ENCODE data around the gene SLC44A5.
"Not testable (repeated sequence)": the region's sequence is repeated elsewhere in the genome, so short reads cannot be mapped to it uniquely, and the experiment has no call there.

SLC44A5 gene

DNA sequence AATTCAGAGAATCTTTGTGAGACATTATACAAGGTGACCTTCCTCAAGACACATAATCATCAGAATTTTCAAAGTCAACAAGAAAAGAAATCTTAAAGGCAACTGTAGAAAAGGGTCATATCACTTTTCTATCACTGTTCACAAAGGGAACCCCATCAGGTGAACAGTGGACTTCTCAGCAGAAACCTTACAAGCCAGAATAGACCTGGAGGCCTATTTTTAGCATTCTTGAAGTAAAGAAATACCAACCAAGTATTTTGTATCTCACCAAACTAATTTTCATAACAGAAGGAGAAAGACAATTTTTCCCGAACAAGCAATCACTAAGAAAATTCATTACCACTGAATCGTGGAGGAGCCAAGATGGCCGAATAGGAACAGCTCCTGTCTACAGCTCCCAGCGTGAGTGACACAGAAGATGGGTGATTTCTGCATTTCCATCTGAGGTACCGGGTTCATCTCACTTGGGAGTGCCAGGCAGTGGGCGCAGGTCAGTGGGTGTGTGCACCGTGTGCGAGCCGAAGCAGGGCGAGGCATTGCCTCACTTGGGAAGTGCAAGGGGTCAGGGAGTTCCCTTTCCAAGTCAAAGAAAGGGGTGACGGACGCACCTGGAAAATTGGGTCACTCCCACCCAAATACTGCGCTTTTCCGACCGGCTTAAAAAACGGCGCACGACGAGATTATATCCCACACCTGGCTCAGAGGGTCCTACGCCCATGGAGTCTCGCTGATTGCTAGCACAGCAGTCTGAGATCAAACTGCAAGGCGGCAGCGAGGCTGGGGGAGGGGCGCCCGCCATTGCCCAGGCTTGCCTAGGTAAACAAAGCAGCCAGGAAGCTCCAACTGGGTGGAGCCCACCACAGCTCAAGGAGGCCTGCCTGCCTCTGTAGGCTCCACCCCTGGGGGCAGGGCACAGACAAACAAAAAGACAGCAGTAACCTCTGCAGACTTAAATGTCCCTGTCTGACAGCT lies 235.2 kb downstream of the SLC44A5 start:
- H3K9me3 ChIP-seq (ENCODE audit: control insufficient read depth, insufficient read depth, low read length); H3K27ac ChIP-seq (ENCODE audit: low read length); H3K36me3 ChIP-seq (ENCODE audit: control insufficient read depth, insufficient read depth, low read length); DNase-seq (ENCODE audit: low read depth, low spot score); H3K4me1 ChIP-seq (ENCODE audit: control insufficient read depth, insufficient read depth, low read length); H3K27me3 ChIP-seq (ENCODE audit: control insufficient read depth, insufficient read depth, low read length); H3K4me3 ChIP-seq (ENCODE audit: low read length): not testable (repeated sequence)
- WGBS (ENCODE audit: insufficient coverage, insufficient read length): no CpG with 5 or more reads among the region's 25 CpGs

DNA sequence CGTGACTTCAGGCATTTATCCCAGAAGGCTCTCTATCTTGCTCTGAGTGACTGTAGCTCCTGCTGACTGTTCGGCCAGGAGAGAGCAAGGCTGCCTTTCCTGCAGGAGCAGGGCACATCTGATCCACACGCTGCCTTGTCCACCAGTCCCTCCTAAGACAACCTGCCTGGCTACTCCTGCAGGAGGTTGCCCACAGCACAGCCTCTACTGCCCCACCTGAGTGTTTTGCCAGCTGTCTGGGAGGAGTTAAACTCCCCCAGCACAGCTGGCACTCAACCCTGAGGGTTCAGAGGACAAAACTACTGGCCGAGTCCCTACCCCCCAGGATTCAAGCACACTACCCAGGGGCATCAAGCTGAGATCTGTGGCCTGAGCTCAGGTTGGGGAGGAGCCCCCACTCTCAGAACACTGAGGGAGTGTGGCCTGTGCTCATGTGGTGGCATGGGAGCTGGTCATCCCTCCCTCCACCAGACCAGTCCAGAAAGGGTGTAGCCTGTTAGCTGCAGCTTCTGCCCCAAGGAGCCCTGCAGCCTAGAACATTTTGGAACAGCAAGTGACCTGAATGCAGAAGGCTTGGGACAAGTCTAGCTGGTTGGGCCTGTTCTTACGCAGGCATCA lies 237.3 kb downstream of the SLC44A5 start:
- DNase-seq (ENCODE audit: low read depth, low spot score): no peak
- no CpG with 5 or more reads among the region's 5 CpGs for WGBS (ENCODE audit: insufficient coverage, insufficient read length)

DNA sequence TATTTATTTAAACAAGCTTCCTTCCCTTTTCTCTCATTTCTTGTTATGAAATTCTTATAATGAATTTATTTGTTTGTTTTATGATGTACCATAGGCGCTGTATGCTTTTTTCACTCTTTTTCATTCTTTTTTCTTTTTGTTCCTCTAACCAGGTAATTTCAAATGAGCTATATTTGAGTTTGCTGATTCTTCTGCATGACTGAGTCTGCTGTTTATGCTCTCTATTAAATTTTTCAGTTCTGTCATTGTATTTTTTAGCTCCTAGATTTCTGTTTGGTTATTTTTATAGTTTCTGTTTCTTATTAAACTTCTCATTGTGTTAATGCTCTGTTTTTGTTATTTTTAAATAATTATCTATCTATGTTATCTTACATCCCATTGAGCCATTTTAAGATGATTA lies 244.3 kb downstream of the SLC44A5 start:
- Histone ChIP-seq H3K4me1 (ENCODE audit: control insufficient read depth, insufficient read depth, low read length) (no peaks in the 10 kb centered on the region), H3K27ac (ENCODE audit: low read length) (no peak overlapping the region), H3K27me3 (ENCODE audit: control insufficient read depth, insufficient read depth, low read length) (no peaks in the 10 kb centered on the region), H3K36me3 (ENCODE audit: control insufficient read depth, insufficient read depth, low read length) (no peaks in the 10 kb centered on the region), H3K9me3 (ENCODE audit: control insufficient read depth, insufficient read depth, low read length) (no peaks in the 10 kb centered on the region), H3K4me3 (ENCODE audit: low read length) (no peak overlapping the region)
- WGBS (ENCODE audit: insufficient coverage, insufficient read length): no CpG with 5 or more reads among the region's 1 CpG
- no peak for DNase-seq (ENCODE audit: low read depth, low spot score)

More for the DNA sequence above, 237.3 kb downstream of the SLC44A5 start:
- H3K4me3 ChIP-seq (ENCODE audit: low read length): no peak overlapping the region
- H3K36me3 ChIP-seq (ENCODE audit: control insufficient read depth, insufficient read depth, low read length): no peaks in the 10 kb centered on the region
- no peaks in the 10 kb centered on the region for H3K27me3 ChIP-seq (ENCODE audit: control insufficient read depth, insufficient read depth, low read length)
- H3K27ac ChIP-seq (ENCODE audit: low read length): no peak overlapping the region
- no peaks in the 10 kb centered on the region for H3K9me3 ChIP-seq (ENCODE audit: control insufficient read depth, insufficient read depth, low read length)
- no peaks in the 10 kb centered on the region for H3K4me1 ChIP-seq (ENCODE audit: control insufficient read depth, insufficient read depth, low read length)

DNA sequence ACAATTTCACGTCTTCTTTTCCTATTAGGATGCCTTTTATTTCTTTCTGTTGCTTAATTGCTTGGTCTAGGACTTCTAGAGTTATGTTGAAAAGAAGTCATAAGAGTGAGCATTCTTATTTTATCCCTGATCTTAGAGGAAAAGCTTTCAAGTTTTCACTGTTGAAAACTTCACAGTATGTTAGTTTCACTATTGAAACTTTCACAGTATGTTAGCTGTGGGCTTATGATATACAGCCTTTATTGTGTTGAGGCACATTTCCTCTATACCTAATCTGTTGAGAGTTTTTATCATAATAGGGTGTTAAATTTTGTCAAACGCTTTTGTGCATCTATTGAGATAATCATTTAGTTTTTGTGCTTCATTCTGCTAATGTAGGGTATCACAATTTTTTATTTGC lies 249.7 kb downstream of the SLC44A5 start:
- H3K4me3 ChIP-seq (ENCODE audit: low read length): no peak overlapping the region
- H3K9me3 ChIP-seq (ENCODE audit: control insufficient read depth, insufficient read depth, low read length): no peaks in the 10 kb centered on the region
- H3K27ac ChIP-seq (ENCODE audit: low read length): no peak overlapping the region
- no peaks in the 10 kb centered on the region for H3K27me3 ChIP-seq (ENCODE audit: control insufficient read depth, insufficient read depth, low read length)
- no CpG with 5 or more reads among the region's 2 CpGs for WGBS (ENCODE audit: insufficient coverage, insufficient read length)
- H3K36me3 ChIP-seq (ENCODE audit: control insufficient read depth, insufficient read depth, low read length): no peaks in the 10 kb centered on the region
- no peak for DNase-seq (ENCODE audit: low read depth, low spot score)
- H3K4me1 ChIP-seq (ENCODE audit: control insufficient read depth, insufficient read depth, low read length): no peaks in the 10 kb centered on the region

DNA sequence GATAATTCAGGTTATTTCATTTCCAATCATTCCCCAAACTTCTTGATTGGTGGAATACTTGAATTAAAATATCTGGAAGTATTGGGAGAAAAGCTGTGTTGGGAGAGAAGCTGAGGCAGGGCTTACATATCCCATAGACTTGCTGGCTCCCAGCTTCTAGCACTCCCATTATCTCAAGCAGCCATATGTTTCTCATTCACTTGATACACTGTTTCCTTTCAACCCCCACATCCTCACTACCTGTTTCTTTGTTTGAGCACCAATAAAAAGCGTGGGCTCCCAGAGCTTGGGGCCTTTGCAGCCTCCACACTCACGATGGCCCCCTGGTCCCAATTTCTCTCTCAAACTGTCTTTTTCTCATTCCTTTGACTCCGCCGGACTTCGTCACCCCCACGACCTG lies 256.6 kb downstream of the SLC44A5 start:
- not testable (repeated sequence) for DNase-seq (ENCODE audit: low read depth, low spot score); H3K4me3 ChIP-seq (ENCODE audit: low read length); H3K4me1 ChIP-seq (ENCODE audit: control insufficient read depth, insufficient read depth, low read length); H3K27me3 ChIP-seq (ENCODE audit: control insufficient read depth, insufficient read depth, low read length); H3K27ac ChIP-seq (ENCODE audit: low read length); H3K9me3 ChIP-seq (ENCODE audit: control insufficient read depth, insufficient read depth, low read length); H3K36me3 ChIP-seq (ENCODE audit: control insufficient read depth, insufficient read depth, low read length)
- WGBS (ENCODE audit: insufficient coverage, insufficient read length): no CpG with 5 or more reads among the region's 6 CpGs

DNA sequence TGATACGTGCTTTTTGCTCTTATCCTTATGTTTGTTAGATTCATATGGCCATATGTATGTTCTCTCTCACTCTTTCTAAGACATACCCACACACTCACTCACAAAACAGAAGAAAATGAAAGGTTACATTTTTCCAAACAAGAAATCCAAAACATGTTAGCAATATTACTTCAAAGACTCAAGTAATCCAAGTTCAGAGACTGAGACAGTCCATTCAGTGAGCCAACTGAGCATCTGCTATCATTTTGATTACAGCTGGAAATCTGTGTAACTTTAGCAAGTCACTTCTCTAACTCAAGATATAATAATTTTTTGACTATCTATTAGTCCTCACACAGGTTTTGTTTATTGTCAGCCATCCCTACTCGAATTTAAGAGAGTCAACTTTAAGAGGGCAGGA lies 257.9 kb downstream of the SLC44A5 start:
- DNase-seq (ENCODE audit: low read depth, low spot score): no peak
- WGBS (ENCODE audit: insufficient coverage, insufficient read length): no CpG with 5 or more reads among the region's 2 CpGs
- H3K4me1 ChIP-seq (ENCODE audit: control insufficient read depth, insufficient read depth, low read length): no peaks in the 10 kb centered on the region
- H3K9me3 ChIP-seq (ENCODE audit: control insufficient read depth, insufficient read depth, low read length): no peaks in the 10 kb centered on the region
- no peak overlapping the region for H3K27ac ChIP-seq (ENCODE audit: low read length)
- no peak overlapping the region for H3K4me3 ChIP-seq (ENCODE audit: low read length)
- no peaks in the 10 kb centered on the region for H3K27me3 ChIP-seq (ENCODE audit: control insufficient read depth, insufficient read depth, low read length)
- H3K36me3 ChIP-seq (ENCODE audit: control insufficient read depth, insufficient read depth, low read length): no peaks in the 10 kb centered on the region

DNA sequence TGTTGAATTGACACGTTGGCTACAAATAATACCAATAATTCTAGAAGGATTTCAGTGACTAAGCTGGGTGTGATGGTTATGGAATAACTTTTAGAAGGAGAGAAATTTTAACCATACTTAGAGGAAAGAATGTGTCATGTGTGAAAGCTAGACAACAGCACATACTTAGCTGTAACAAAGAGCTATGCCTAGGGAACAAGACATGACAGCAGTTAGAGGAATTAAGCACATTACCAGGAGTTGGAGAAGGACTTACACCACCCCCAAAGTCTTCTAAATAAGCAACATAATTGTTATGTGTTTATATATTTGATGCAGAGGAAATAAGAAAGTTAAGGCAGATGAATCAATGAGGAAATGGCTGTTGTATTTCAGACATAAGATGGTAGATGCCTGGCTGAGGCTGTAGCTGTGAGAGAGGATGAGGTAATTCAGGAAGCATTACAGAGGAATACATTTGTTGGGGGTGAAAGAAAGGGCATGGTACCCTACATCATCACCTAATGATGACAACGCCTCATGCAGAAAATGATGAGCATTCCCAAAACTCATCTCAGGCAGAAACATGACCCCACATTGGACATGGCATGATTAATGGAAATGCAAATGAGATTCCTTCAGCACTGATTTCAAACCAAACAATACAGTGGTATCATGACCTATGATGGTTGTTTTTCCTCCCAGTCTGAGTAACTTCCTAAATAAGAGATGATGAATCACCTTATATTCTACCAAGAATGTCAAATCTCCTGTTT lies 265.2 kb downstream of the SLC44A5 start:
- no peaks in the 10 kb centered on the region for H3K9me3 ChIP-seq (ENCODE audit: control insufficient read depth, insufficient read depth, low read length)
- no peak for DNase-seq (ENCODE audit: low read depth, low spot score)
- no peak overlapping the region for H3K27ac ChIP-seq (ENCODE audit: low read length)
- no peaks in the 10 kb centered on the region for H3K36me3 ChIP-seq (ENCODE audit: control insufficient read depth, insufficient read depth, low read length)
- no CpG with 5 or more reads among the region's 2 CpGs for WGBS (ENCODE audit: insufficient coverage, insufficient read length)
- H3K27me3 ChIP-seq (ENCODE audit: control insufficient read depth, insufficient read depth, low read length): no peaks in the 10 kb centered on the region
- no peak overlapping the region for H3K4me3 ChIP-seq (ENCODE audit: low read length)
- peaks cover 1% of the 10 kb centered on the region; the same call in 1 of the 2 replicates for H3K4me1 ChIP-seq (ENCODE audit: control insufficient read depth, insufficient read depth, low read length)

DNA sequence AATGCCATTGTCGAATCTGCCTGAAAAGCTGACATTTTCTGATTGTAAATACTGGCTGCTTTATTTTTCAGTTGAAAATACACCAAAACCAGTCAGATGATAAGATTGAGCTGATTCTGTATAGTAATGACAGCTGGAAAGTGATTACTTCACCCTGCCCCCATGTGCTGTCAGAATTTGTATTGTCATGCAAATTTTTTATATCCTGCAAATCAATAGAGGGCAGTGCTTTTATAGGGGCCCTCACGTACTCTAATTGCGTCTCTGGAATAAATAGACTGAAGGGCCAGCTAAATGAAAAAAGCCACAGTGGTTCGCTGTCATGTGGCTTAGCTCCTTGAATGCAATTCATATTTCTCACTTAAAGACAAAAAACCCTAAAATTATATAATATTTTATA lies 268.1 kb downstream of the SLC44A5 start:
- H3K4me3 ChIP-seq (ENCODE audit: low read length): no peak overlapping the region

DNA sequence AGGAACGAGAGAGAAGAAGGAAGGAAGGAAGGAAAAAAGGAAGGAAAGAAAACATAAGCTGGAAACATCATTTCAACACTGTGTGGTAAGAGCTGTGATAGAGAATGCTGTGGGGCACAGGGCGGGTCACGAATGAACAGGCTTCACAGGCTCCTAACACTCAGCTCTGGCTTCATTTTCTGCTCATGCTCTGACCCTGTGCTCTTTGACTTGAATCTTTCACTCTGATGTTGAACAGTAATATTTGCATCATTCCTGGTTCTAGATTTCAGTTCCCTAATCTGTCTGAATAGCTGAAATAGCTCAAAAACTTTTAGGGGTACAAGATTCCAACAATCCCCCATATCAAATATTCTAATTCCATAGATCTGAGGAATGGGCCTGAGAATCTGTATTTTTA lies 269.4 kb downstream of the SLC44A5 start:
- Histone ChIP-seq H3K9me3 (ENCODE audit: control insufficient read depth, insufficient read depth, low read length) (no peaks in the 10 kb centered on the region), H3K27me3 (ENCODE audit: control insufficient read depth, insufficient read depth, low read length) (no peaks in the 10 kb centered on the region), H3K27ac (ENCODE audit: low read length) (no peak overlapping the region), H3K4me3 (ENCODE audit: low read length) (no peak overlapping the region), H3K4me1 (ENCODE audit: control insufficient read depth, insufficient read depth, low read length) (peaks cover 1% of the 10 kb centered on the region; the same call in 1 of the 2 replicates), H3K36me3 (ENCODE audit: control insufficient read depth, insufficient read depth, low read length) (no peaks in the 10 kb centered on the region)
- no CpG with 5 or more reads among the region's 3 CpGs for WGBS (ENCODE audit: insufficient coverage, insufficient read length)
- no peak for DNase-seq (ENCODE audit: low read depth, low spot score)

More for the DNA sequence above, 268.1 kb downstream of the SLC44A5 start:
- Histone ChIP-seq H3K27me3 (ENCODE audit: control insufficient read depth, insufficient read depth, low read length) (no peaks in the 10 kb centered on the region), H3K36me3 (ENCODE audit: control insufficient read depth, insufficient read depth, low read length) (no peaks in the 10 kb centered on the region), H3K9me3 (ENCODE audit: control insufficient read depth, insufficient read depth, low read length) (no peaks in the 10 kb centered on the region), H3K27ac (ENCODE audit: low read length) (no peak overlapping the region), H3K4me1 (ENCODE audit: control insufficient read depth, insufficient read depth, low read length) (peaks cover 1% of the 10 kb centered on the region; the same call in 1 of the 2 replicates)
- WGBS (ENCODE audit: insufficient coverage, insufficient read length): no CpG with 5 or more reads among the region's 4 CpGs
- DNase-seq (ENCODE audit: low read depth, low spot score): no peak

Measured in iPS DF 6.9 (cell line).